Spleen (tissue), 11 donors: ENCODE data around the gene SRGAP3. TPM values are rescaled to one million over a fixed set of nuclear protein-coding genes. Genes with fewer than 3 reads are reported as not detected.

Source experiments
- DNase-seq: peaks from one replicate; pipeline ENCODE4 v3.0.0-alpha.2; 2020
- H3K27ac ChIP-seq, 8 donors: fragments of 200-600 bp; sonication (generic) in 7 of 8; 1 replicate in 4 of 8; 2 replicates in 4 of 8; pipeline versions ENCODE4 v1.5.0 to v1.8.0; 2016 to 2021; ENCODE audit warnings: inconsistent platforms in 4 of 8, mild to moderate bottlenecking in 4 of 8, moderate library complexity in 1 of 8
- H3K27me3 ChIP-seq, 7 donors: fragments of 200-600 bp; sonication (generic) in 6 of 7; replicated peaks in 1 of 7; 1 replicate in 4 of 7; 2 replicates in 3 of 7; pipeline versions ENCODE4 v1.5.0 to v1.8.0; 2016 to 2021; ENCODE audit warnings: inconsistent platforms in 3 of 7, mild to moderate bottlenecking in 1 of 7
- H3K36me3 ChIP-seq, 6 donors: fragments of 200-600 bp; sonication (generic) in 5 of 6; 1 replicate in 4 of 6; 2 replicates in 2 of 6; pipeline versions ENCODE4 v1.5.0 to v1.8.0; 2016 to 2021; ENCODE audit warnings: inconsistent platforms in 2 of 6
- H3K4me1 ChIP-seq, 6 donors: fragments of 200-600 bp; sonication (generic) in 5 of 6; 1 replicate in 3 of 6; 2 replicates in 3 of 6; pipeline versions ENCODE4 v1.5.0 to v1.8.0; 2016 to 2021; ENCODE audit warnings: inconsistent platforms in 3 of 6
- H3K4me3 ChIP-seq, 8 donors: fragments of 200-600 bp; sonication (generic) in 7 of 8; 1 replicate in 4 of 8; 2 replicates in 4 of 8; pipeline versions ENCODE4 v1.5.0 to v1.8.0; 2016 to 2021; ENCODE audit warnings: inconsistent platforms in 4 of 8, mild to moderate bottlenecking in 4 of 8, moderate library complexity in 2 of 8
- H3K9me3 ChIP-seq, 8 donors: fragments of 200-600 bp; sonication (generic) in 7 of 8; 1 replicate in 4 of 8; 2 replicates in 4 of 8; pipeline versions ENCODE4 v1.5.0 to v1.8.0; 2016 to 2021; ENCODE audit warnings: inconsistent platforms in 4 of 8
- CTCF ChIP-seq, 11 experiments: fragments of 200-600 bp in 7 of 11; fragments of 450-650 bp in 4 of 11; sonication (generic) in 4 of 11; IDR thresholded peaks in 8 of 11; conservative IDR thresholded peaks in 3 of 11; 1 replicate in 7 of 11; 2 replicates in 4 of 11; pipeline versions ENCODE4 v1.4.0 to v1.8.0; 2016 to 2021; ENCODE audit warnings: antibody characterized with exemption in 11 of 11, inconsistent platforms in 4 of 11, mild to moderate bottlenecking in 1 of 11
- POLR2A ChIP-seq, 3 donors: fragments of 450-650 bp; IDR thresholded peaks; one replicate each; pipeline ENCODE4 v1.5.1; 2017; ENCODE audit warnings: antibody characterized with exemption in 3 of 3, mild to moderate bottlenecking in 1 of 3
- POLR2AphosphoS5 ChIP-seq, 3 donors: sonication (generic); formaldehyde crosslinking; IDR thresholded peaks; one replicate each; pipeline ENCODE4 v1.5.1; 2017; ENCODE audit warnings: antibody characterized with exemption in 3 of 3
- WGBS, 5 donors: extraction: QIAGEN DNeasy Blood & Tissue Kit in 3 of 5; methylation state at CpG; one replicate each; pipeline versions ENCODE4 v1.1.5 to v1.1.7; 2013 to 2018; 5-methylcytosine and 5-hydroxymethylcytosine counted together
- intact Hi-C: fragments of 100-400 bp; cut with DNase I; formaldehyde crosslinking; loops from one replicate; pipeline ENCODE4 v1.15.0; 2023; ENCODE audit warnings: low total_unique reads
- polyA plus RNA-seq, 3 donors: library from polyadenylated mRNA; stranded (reverse); fragments of 200-250 nt; gene quantifications; one replicate each; pipeline ENCODE4 v1.2.1, GENCODE V29; 2013
- total RNA-seq, 7 donors: library from RNA; depleted of rRNA in 3 of 7; stranded (reverse); fragments of >200 nt in 3 of 7; fragmentation: NEBNext Ultra II Directional in 4 of 7; extraction: Animal tissue kit (Norgen Biotek cat#: 25700) in 4 of 7; gene quantifications; one replicate each; pipeline versions ENCODE4 v1.1.0 to v1.2.1, GENCODE V29; 2016 to 2021
- donor health status: healthy with polysubstance abuse.
- donor health status: DM: no; HTN: no; CAD: no; lungs with moderate emphysema.
- donor health status: DM: no; HTN: no; CAD: no.
- donor health status: Bipolar disorder and iron deficiency.
- donor health status: healthy.
- donor health status: DM: no; HTN: no; CAD: no.
- donor health status: DM: yes; HTN: yes; CAD: no.

SRGAP3 gene
- total and polyA plus RNA-seq, 10 donors, result 0.54 to 10.3 (median 6.4) TPM

DNA sequence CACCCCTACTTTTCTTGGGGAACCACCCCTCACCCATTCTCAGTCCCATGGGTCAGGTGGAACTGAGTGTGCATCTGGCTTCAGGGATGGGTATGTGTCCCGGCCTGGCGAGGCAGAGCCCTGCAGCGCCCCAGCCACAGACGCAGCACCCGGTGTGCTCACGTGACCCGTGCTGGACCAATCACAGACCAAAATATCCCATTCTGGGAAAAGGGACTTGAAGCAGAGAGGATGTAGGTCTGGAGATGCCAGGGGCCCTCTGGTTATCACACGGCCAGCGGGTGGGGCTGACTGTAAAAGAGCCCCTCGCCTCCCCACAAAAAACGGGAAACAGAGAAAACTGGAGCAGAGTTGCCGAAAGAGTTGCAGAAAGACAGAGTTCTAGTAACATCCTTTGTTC, 148.2 kb downstream of the SRGAP3 start:
- no peak overlapping the region for H3K4me3 ChIP-seq
- WGBS, 5 donors, result 75 to 82% (median 79%) methylated on average over 10 to 12 of the region's 12 CpGs
- DNase-seq, result no peak
- intact Hi-C loops, result no loop called here
- H3K36me3 ChIP-seq, result no peaks in the 10 kb centered on the region
- TF ChIP-seq POLR2AphosphoS5 (IDR thresholded peaks at IDR 0.05) (no peak), POLR2A (IDR thresholded peaks at IDR 0.05) (no peak), CTCF (IDR thresholded peaks at IDR 0.05 in 8 of 11, conservative IDR thresholded peaks at IDR 0.05 in 3 of 11) (no peak)
- no peaks in the 10 kb centered on the region for H3K27me3 ChIP-seq
- H3K4me1 ChIP-seq, result no peaks in the 10 kb centered on the region
- H3K9me3 ChIP-seq, result no peaks in the 10 kb centered on the region
- H3K27ac ChIP-seq, result no peak overlapping the region

DNA sequence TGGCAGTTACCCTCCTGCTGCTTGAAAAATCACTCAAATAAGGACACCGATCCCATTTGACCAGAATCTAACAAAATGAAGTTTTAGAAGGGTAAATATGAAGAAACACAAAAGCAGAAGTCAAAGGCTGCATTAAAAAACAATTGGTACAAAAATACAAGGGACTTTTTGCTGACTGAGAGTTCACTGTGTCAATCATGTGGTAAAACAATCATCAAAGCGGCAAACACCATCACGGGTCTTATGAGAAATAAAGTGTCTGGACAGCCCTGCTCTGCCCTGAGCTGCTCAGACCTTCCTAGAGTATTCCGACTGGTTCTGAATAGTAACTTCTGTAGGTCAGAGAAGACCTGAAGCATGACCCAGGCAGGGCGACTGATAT, 148.9 kb downstream of the SRGAP3 start:
- TF ChIP-seq POLR2A (IDR thresholded peaks at IDR 0.05), result no peak
- no peak for TF ChIP-seq CTCF (IDR thresholded peaks at IDR 0.05 in 8 of 11, conservative IDR thresholded peaks at IDR 0.05 in 3 of 11)
- no peak for TF ChIP-seq POLR2AphosphoS5 (IDR thresholded peaks at IDR 0.05)
- no peak overlapping the region for H3K27ac ChIP-seq
- no peaks in the 10 kb centered on the region for H3K9me3 ChIP-seq
- no peaks in the 10 kb centered on the region for H3K27me3 ChIP-seq
- 63 to 80% (median 70%) methylated on average over 5 of the region's 5 CpGs for WGBS, 5 donors
- no peaks in the 10 kb centered on the region for H3K4me1 ChIP-seq
- H3K36me3 ChIP-seq, result no peaks in the 10 kb centered on the region
- no peak overlapping the region for H3K4me3 ChIP-seq
- no peak for DNase-seq
- intact Hi-C loops, result no loop called here

GRCh38 chr3:9099702-9100512, 149.5 kb downstream of the SRGAP3 start:
- TF ChIP-seq CTCF (IDR thresholded peaks at IDR 0.05 in 8 of 11, conservative IDR thresholded peaks at IDR 0.05 in 3 of 11), result no peak
- TF ChIP-seq POLR2A (IDR thresholded peaks at IDR 0.05), result no peak
- TF ChIP-seq POLR2AphosphoS5 (IDR thresholded peaks at IDR 0.05), result no peak
- Histone ChIP-seq H3K27me3 (no peaks in the 10 kb centered on the region), H3K27ac (no peak overlapping the region), H3K4me1 (no peaks in the 10 kb centered on the region), H3K9me3 (no peaks in the 10 kb centered on the region), H3K36me3 (no peaks in the 10 kb centered on the region), H3K4me3 (no peak overlapping the region)
- 82 to 96% (median 85%) methylated on average over 12 of the region's 12 CpGs for WGBS, 5 donors
- intact Hi-C loops, result no loop called here
- DNase-seq, result no peak

DNA sequence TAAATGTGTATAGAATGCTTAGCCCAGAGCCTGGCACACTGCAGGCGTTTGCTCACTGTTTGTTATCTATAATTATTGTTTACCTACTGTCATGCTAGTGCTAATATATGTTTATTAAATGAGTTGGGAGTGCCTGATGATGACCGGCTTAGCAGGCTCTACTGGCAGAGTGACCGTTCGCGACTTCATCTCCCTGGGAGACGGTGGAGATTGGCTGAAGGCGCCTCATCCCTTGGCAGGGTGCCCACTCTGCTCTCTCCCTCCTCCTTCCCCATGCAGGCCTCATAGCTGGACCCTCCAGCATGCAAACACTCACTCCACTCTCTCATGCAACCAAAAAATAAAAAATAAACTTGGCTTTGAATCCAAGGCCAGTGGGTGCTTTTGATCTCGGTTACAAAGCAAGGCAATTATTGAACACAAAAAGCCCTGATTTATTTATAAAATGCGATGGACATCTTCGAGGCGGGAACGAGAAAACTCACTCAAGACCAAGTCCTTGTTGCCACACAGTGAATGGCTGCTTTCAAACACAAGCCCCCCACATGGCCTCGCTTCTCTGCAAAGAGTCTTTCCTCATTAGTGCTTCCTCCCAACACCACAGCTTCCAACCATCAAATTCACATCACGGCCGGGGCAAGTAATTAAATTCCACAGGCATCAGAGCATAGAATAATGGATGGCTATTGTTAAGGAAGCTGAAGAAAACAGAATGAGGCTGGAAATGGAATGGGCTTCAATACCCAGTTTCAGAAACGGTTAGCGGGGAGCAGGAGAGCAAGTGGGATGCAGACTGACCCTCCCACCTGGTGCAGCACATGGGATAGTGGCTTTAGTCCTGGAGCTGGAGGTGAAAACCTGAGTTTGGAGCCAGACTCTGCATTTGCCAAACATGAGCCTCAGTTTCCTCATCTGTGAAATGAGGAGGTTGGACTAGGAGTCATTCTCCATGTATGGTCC, 150.4 kb downstream of the SRGAP3 start:
- TF ChIP-seq CTCF (IDR thresholded peaks at IDR 0.05 in 8 of 11, conservative IDR thresholded peaks at IDR 0.05 in 3 of 11) (no peak), POLR2A (IDR thresholded peaks at IDR 0.05) (no peak), POLR2AphosphoS5 (IDR thresholded peaks at IDR 0.05) (no peak)
- no peaks in the 10 kb centered on the region for H3K36me3 ChIP-seq
- intact Hi-C loops, result no loop called here

More for the DNA sequence above, 150.4 kb downstream of the SRGAP3 start:
- Histone ChIP-seq H3K4me1 (no peaks in the 10 kb centered on the region), H3K27ac (no peak overlapping the region), H3K4me3 (no peak overlapping the region), H3K27me3 (no peaks in the 10 kb centered on the region), H3K9me3 (no peaks in the 10 kb centered on the region)
- WGBS, 5 donors, result 68 to 82% (median 81%) methylated on average over 17 of the region's 17 CpGs
- DNase-seq, result no peak
